ENCODE data around the gene LVRN. TPM values are rescaled to one million over a fixed set of nuclear protein-coding genes. Genes with fewer than 3 reads are reported as not detected.
"Not testable (repeated sequence)": the region's sequence is repeated elsewhere in the genome, so short reads cannot be mapped to it uniquely, and the experiment has no call there.

The LVRN gene
- total RNA-seq (2014; rRNA removed; shearing (Covaris generic)) = 0.64 TPM in 1 of 2 replicates, not detected in the other
- 0.04 TPM in 1 of 2 replicates, not detected in the other for polyA plus RNA-seq (2014; cell fraction: nucleus; rRNA removed)

- DNase-seq (ENCODE audit: extremely low read depth, low read depth) = no peak
Observed at GRCh38 chr5:115962239-115962564, at the start of gene LVRN. LVRN (plus strand) TSS chr5:115962475; CDS start chr5:115962618, 143 bp downstream.

GRCh38 chr5:115913623-115914400 is 48.5 kb upstream of the LVRN start:
- not testable (repeated sequence) for DNase-seq (ENCODE audit: extremely low read depth, low read depth)

- DNase-seq (ENCODE audit: extremely low read depth, low read depth) = no peak
Observed at GRCh38 chr5:115920171-115920725, 42.0 kb upstream of the LVRN start.

DNA sequence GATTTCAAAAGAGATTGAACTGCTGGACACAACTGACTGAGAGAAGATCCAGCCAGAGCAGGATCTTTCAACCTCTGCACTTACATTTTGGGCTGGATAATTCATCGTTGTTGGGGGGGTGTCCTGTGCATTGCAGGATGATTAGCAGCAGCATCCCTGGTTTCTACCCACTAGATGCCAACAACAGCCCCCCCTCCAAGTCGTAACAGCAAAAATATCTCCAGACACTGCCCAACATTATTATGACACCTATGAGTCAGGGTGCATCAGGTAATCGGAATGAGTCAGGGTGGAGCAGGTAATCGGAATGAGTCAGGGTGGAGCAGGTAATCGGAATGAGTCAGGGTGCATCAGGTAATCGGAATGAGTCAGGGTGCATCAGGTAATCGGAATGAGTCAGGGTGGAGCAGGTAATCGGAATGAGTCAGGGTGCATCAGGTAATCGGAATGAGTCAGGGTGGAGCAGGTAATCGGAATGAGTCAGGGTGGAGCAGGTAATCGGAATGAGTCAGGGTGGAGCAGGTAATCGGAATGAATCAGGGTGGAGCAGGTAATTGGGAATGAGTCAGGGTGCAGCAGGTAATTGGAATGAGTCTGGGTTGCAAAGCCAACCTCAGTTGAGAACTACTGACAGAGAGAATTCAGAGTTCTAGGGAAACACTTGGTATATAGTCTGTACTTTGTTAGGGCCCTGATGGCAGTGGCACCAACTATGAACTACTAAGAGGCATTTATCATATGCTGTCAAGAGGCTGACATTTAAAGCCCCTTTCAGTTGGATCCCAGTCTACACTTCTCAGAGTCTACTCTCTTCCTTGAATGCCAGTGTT is 33.5 kb upstream of the LVRN start:
- DNase-seq (ENCODE audit: extremely low read depth, low read depth) = not testable (repeated sequence)

DNA sequence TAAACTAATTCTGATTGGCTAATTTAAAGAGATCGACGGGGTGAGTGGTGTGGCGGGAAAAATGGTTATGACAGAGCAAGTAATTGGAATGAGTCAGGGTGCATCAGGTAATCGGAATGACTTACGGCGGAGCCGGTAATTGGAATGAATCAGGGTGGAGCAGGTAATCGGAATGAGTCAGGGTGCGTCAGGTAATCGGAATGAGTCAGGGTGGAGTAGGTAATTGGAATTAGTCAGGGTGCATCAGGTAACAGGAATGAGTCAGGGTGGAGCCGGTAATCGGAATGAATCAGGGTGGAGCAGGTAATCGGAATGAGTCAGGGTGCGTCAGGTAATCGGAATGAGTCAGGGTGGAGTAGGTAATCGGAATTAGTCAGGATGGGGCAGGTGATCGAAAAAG is 32.1 kb upstream of the LVRN start:
- not testable (repeated sequence) for DNase-seq (ENCODE audit: extremely low read depth, low read depth)

DNA sequence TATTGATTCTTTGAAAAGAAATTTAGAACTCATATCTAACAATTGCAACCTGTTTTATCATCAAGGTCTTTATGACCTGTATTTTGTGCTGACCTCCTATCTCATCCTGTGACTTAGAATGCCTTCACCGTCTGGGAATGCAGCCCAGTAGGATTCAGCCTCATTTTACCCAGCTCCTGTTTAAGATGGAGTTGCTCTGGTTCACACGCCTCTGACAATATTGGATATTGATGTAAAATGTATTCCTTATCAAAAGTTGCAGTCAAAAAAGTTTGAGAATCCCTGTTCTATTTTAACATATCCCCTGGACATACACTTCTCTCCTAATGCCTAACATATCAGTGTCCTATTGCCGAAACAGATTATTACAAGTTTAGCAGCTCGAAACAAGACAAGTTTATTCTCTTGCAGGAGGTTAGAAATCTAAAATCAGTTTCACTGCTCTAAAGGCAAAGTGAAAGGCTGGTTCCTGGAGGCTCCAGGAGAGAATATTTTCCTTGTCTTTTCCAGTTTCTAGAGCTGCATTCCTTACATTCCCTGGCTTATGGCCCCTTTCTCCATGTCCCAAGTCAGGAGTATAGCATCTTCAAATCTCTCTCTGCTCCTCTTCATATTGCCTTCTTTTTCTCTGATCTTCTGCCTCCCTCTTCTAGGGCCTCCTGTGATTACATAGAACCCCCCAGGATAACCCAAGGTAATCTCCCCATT is 31.5 kb upstream of the LVRN start:
- DNase-seq (ENCODE audit: extremely low read depth, low read depth) = no peak

- DNase-seq (ENCODE audit: extremely low read depth, low read depth) = no peak
Observed at GRCh38 chr5:115932991-115933390, 29.3 kb upstream of the LVRN start.

DNA sequence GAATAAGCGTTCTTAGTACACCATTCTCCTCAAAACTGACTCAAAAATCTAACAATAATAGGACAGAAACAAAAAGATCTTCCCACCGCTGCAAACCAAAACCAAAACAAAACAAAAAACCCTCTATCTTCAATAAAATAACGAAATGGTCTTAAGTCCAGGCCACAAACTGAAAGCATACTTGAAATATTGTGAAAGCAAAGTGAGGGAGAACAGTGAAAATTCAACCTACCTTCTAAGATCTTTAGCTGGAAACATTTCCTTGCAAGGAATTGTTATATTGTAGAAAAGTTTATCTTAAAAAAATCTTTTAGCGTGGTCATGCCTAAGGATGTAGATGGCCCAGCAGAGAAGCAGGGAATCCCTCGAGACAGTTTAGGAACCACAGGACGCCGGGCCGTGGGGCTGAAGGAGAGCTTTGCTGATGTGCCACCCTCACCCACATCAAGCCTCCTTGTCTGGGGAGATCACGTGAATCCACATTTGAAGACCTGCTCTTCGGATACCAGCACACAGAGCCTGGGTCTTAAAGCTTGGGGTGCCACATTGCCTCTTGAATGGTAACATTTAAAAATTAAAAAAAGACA is 27.8 kb upstream of the LVRN start:
- no peak for DNase-seq (ENCODE audit: extremely low read depth, low read depth)

DNA sequence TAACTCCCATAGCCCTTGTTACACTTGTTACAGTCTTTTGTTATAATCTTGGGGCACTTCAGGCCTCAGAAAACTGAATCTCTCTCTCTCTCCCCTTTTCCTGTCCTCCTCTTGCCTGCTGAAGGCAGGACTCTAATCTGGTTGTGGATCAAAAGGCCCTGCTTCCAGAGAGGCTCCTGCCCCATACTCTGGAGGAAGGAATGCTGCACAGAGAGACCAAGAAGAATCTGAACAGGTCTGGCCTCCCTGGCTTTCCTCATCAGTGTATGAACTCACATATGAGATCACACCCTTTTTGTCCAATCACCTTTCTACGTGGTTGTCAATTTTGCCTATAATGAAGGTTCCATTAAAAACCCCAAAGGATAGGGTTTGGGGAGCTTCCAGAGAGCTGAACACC is 26.2 kb upstream of the LVRN start:
- no peak for DNase-seq (ENCODE audit: extremely low read depth, low read depth)

GRCh38 chr5:115939059-115939458 is 23.2 kb upstream of the LVRN start:
- DNase-seq (ENCODE audit: extremely low read depth, low read depth) = no peak

- no peak for DNase-seq (ENCODE audit: extremely low read depth, low read depth)
Observed at GRCh38 chr5:115940080-115940810, 22.0 kb upstream of the LVRN start.

- no peak for DNase-seq (ENCODE audit: extremely low read depth, low read depth)
Observed at GRCh38 chr5:115941051-115941675, 21.1 kb upstream of the LVRN start.

- no peak for DNase-seq (ENCODE audit: extremely low read depth, low read depth)
Observed at GRCh38 chr5:115944501-115944900, 17.8 kb upstream of the LVRN start.

DNA sequence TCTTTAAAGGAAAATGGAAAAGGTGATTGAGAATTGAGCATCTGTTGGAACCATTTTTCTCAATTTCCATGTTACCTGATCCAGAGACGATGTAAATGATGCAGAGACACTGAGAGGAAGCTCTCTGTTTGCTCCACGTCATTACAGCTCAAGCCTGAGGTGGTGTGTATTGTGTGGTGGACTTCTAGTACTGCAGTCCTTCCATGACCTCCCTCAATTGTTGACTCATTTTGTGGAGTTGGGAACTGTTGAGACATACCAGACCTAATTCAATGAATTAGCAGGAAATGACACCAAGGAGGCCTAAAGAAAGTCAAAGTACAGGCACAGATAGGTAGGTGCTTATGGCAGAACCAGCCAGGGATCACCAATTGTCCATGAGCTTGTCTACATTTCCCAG is 15.6 kb upstream of the LVRN start:
- DNase-seq (ENCODE audit: extremely low read depth, low read depth) = no peak

DNA sequence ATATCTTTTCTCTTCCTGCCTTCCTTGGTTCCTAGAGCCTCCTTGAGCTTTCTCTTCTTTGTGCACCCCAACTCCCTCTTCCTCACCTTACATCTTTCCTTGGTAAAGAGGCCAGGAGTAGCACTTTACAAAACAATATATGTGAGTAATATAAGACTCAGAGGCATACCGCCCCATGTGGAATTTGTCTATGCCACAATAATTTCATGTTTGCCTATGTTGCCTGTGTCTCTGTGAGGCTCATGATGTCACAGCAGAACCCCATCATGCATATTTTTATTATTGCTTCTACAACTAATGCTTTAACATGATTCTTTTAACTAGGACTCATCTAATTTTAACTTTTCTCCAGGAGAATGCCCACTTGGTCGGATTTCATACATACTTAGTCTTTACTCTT is 15.0 kb upstream of the LVRN start:
- no peak for DNase-seq (ENCODE audit: extremely low read depth, low read depth)

GRCh38 chr5:115948091-115948534 is 14.2 kb upstream of the LVRN start:
- no peak for DNase-seq (ENCODE audit: extremely low read depth, low read depth)

- DNase-seq (ENCODE audit: extremely low read depth, low read depth) = no peak
Observed at GRCh38 chr5:115949096-115949495, 13.2 kb upstream of the LVRN start.

DNA sequence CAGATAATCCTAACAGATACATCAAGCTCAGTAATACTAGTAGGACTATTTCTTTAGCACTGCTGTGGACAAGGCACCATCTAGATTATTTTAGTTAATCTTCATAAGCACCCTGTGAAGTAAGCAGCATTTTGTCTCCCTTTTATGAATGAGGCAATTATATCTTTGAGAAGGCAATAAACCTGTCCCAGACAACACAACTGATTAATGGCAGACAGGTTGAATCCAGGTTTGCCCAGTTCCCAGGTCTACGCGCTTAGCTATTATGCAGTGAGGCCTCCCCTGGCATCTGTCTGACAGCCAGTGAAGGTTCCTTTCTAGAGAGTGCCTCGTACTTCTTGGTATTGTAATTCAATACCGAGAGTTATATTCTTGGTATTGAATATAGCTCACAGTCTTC is 9.7 kb upstream of the LVRN start:
- DNase-seq (ENCODE audit: extremely low read depth, low read depth) = no peak

GRCh38 chr5:115954144-115954543 is 8.1 kb upstream of the LVRN start:
- no peak for DNase-seq (ENCODE audit: extremely low read depth, low read depth)

All from NCI-H460 (cell line).